ENCODE measurements around the gene MAFF.

MAFF gene

GRCh38 chr22:38187413-38188212 is 14.2 kb upstream of the MAFF start:
- Mint-ChIP-seq H3K4me1 (ENCODE audit: low read depth) (peaks cover 4% of the 10 kb centered on the region), H3K27me3 (no peaks in the 10 kb centered on the region), H3K27ac (peak overlapping the region; percentile 28), H3K4me3 (no peak overlapping the region), H3K9me3 (no peaks in the 10 kb centered on the region), H3K36me3 (ENCODE audit: low read depth) (no peaks in the 10 kb centered on the region)

- no peaks in the 10 kb centered on the region for H3K9me3 Mint-ChIP-seq
- H3K27me3 Mint-ChIP-seq: no peaks in the 10 kb centered on the region
- H3K36me3 Mint-ChIP-seq (ENCODE audit: low read depth): no peaks in the 10 kb centered on the region
- H3K27ac Mint-ChIP-seq: no peak overlapping the region
- H3K4me1 Mint-ChIP-seq (ENCODE audit: low read depth): peaks cover 6% of the 10 kb centered on the region
- no peak overlapping the region for H3K4me3 Mint-ChIP-seq
Measured at GRCh38 chr22:38189104-38189503, 12.7 kb upstream of the MAFF start.

DNA sequence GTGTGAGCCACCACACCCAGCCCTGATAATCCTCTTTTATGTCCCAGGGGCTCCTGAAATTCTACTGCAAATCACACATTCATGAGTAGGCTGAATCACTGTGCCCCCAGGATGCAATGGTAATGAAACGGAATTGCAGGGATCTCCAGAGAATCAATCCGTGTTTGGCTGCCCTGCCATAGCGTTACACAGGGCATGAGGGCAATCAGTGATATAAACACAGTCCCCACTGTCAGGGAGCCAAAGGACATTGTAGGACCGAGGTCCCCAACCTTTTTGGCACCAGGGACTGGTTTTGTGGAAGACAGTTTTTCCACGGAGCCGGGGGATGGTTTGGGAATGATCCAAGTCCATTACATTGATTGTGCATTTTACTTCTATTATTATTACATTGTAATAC is 11.2 kb upstream of the MAFF start:
- Mint-ChIP-seq H3K27ac (no peak overlapping the region), H3K4me3 (no peak overlapping the region), H3K9me3 (no peaks in the 10 kb centered on the region), H3K4me1 (ENCODE audit: low read depth) (peaks cover 15% of the 10 kb centered on the region), H3K36me3 (ENCODE audit: low read depth) (no peaks in the 10 kb centered on the region), H3K27me3 (no peaks in the 10 kb centered on the region)

GRCh38 chr22:38191055-38191454 is 10.7 kb upstream of the MAFF start:
- Mint-ChIP-seq H3K36me3 (ENCODE audit: low read depth) (no peaks in the 10 kb centered on the region), H3K4me1 (ENCODE audit: low read depth) (peaks cover 15% of the 10 kb centered on the region), H3K9me3 (no peaks in the 10 kb centered on the region), H3K27me3 (no peaks in the 10 kb centered on the region), H3K27ac (no peak overlapping the region), H3K4me3 (no peak overlapping the region)

DNA sequence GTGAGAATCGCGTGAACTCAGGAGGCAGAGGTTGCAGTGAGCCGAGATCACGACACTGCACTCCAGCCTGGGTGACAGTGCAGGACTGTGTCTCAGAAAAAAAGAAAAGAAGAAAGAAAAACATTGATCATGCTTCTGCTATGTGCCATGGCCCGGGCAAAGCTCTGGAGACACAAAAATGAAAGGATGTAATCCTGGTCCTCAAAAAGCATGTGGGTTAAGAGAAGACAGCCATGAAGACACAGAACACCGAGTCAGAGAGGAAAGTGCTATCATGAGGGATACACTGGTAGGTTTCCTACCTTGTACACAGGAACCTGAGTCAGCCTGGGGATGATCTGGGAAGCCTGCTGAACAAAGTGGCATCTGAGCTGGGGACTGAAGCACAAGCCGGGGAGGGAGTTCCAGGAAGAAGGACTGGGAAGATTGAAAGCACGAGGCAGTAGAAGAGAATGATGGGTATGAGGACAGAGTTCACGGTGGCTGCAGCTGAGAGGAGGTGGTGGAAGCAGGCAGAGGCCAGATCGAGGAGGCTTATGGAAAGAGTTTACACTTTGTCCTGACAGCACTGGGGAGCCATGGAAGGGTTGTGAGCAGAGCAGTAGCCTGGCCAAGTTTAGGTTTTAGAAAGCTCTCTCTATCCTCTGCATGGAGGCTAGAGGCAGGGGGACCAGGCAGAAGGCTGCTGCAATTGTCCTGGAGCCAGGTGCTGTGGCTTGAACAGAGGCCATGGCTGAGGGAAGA is 9.9 kb upstream of the MAFF start:
- Mint-ChIP-seq H3K27ac (peak overlapping the region; percentile 2), H3K36me3 (ENCODE audit: low read depth) (no peaks in the 10 kb centered on the region), H3K4me1 (ENCODE audit: low read depth) (peaks cover 15% of the 10 kb centered on the region), H3K9me3 (no peaks in the 10 kb centered on the region), H3K4me3 (no peak overlapping the region), H3K27me3 (no peaks in the 10 kb centered on the region)

GRCh38 chr22:38192475-38192863 is 9.3 kb upstream of the MAFF start:
- Mint-ChIP-seq H3K9me3 (no peaks in the 10 kb centered on the region), H3K4me1 (ENCODE audit: low read depth) (peaks cover 15% of the 10 kb centered on the region), H3K4me3 (no peak overlapping the region), H3K27me3 (no peaks in the 10 kb centered on the region), H3K27ac (no peak overlapping the region), H3K36me3 (ENCODE audit: low read depth) (no peaks in the 10 kb centered on the region)

DNA sequence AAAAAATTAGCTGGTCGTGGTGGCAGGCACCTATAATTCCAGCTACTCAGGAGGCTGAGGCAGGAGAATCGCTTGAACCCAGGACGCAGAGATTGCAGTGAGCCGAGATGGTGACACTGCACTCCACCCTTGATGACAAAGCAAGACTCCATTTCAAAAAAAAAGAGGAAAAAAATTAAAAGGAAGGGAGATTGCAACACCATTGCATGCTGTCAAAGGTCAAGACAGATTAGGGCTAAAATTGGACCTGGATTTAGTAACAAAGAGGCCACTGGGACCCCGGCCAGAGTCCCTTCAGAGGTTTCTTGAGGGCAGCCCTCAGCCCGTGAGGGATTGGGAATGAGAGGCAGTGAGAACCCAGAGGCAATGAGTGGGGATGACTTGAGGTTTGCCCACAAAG is 8.2 kb upstream of the MAFF start:
- Mint-ChIP-seq H3K27me3 (no peaks in the 10 kb centered on the region), H3K27ac (no peak overlapping the region), H3K4me3 (no peak overlapping the region), H3K4me1 (ENCODE audit: low read depth) (peaks cover 16% of the 10 kb centered on the region), H3K9me3 (no peaks in the 10 kb centered on the region), H3K36me3 (ENCODE audit: low read depth) (no peaks in the 10 kb centered on the region)

GRCh38 chr22:38196791-38197419 is 4.9 kb upstream of the MAFF start:
- Mint-ChIP-seq H3K4me1 (ENCODE audit: low read depth) (peaks cover 38% of the 10 kb centered on the region), H3K36me3 (ENCODE audit: low read depth) (no peaks in the 10 kb centered on the region), H3K27me3 (no peaks in the 10 kb centered on the region), H3K4me3 (no peak overlapping the region), H3K27ac (no peak overlapping the region), H3K9me3 (no peaks in the 10 kb centered on the region)

DNA sequence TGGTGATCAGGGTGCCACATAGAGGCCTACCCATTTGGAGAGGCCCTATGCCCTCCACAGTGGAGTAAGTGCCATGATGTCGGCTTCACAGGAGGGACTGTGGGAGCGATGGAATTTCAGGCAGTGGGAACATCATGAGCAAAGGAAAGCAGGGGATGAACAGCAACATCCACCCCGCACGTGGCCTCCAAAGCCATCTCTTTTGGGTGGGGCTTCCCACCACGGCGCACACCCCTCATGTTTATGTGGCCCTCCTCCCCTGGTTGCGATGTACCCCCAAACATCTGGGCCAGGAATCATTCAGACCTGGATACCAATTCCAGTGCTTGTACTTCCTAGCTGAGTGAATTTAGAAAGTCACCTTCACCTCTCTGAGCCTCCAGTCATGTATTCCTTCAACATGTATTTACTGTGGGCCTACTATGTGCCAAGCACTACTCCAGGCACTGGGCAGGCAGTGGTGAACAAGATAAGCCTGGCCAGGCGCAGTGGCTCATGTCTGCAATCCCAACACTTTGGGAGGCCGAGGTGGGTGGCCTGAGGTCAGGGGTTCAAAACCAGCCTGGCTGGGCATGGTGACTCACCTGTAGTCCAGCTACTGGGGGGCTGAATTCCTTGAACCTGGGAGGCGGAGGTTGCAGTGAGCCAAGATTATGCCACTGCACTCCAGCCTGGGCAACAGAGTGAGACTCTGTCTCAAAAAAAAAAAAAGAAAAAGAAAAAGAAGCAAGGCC is 1.8 kb upstream of the MAFF start:
- no peaks in the 10 kb centered on the region for H3K9me3 Mint-ChIP-seq
- no peaks in the 10 kb centered on the region for H3K36me3 Mint-ChIP-seq (ENCODE audit: low read depth)
- H3K4me3 Mint-ChIP-seq: no peak overlapping the region
- no peak overlapping the region for H3K27ac Mint-ChIP-seq
- H3K27me3 Mint-ChIP-seq: no peaks in the 10 kb centered on the region
- peaks cover 45% of the 10 kb centered on the region for H3K4me1 Mint-ChIP-seq (ENCODE audit: low read depth)

GRCh38 chr22:38201371-38201710 is 453 bp upstream of the MAFF start:
- peak overlapping the region; percentile 72 for H3K4me3 Mint-ChIP-seq

DNA sequence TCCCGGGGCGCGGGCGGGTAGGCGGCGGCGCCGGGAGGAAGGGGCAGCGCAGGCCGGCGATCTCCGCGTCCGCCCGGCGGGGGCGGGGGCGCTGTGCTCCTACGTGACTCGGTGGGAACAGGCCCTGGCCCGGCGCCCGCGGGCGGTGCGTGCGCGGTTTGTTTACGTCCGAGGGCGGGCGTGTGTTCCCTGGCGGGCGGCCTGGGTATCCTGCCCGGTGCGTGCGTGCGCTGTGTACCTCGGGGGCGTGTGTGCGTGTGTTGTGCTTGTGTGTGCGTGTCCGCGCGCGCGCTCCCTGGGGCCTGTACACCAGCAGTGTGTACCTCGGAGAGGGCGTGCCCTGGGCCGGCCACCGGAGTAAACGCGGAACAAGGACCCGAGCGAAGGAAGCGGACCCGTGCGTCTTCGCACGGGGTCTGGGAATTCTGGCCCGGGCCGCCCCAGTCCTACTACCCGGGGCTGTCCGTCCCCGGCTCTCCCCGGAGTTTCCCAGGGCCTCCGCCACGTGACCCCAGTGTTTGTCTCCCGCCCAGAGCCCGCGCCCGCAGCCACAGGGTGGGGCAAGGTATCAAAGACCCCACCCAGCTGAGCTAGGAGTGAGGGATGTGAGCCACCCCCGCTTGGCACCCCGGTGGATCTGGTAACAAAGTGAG is 769 bp downstream of the MAFF start:
- peak overlapping the region; percentile 77 for H3K27ac Mint-ChIP-seq
- no peaks in the 10 kb centered on the region for H3K27me3 Mint-ChIP-seq
- H3K4me1 Mint-ChIP-seq (ENCODE audit: low read depth): peaks cover 46% of the 10 kb centered on the region
- peak overlapping the region; percentile 86 for H3K4me3 Mint-ChIP-seq
- H3K9me3 Mint-ChIP-seq: no peaks in the 10 kb centered on the region
- no peaks in the 10 kb centered on the region for H3K36me3 Mint-ChIP-seq (ENCODE audit: low read depth)

More at GRCh38 chr22:38201371-38201710, 453 bp upstream of the MAFF start:
- no peaks in the 10 kb centered on the region for H3K9me3 Mint-ChIP-seq
- no peaks in the 10 kb centered on the region for H3K36me3 Mint-ChIP-seq (ENCODE audit: low read depth)
- H3K27me3 Mint-ChIP-seq: no peaks in the 10 kb centered on the region
- H3K4me1 Mint-ChIP-seq (ENCODE audit: low read depth): peaks cover 46% of the 10 kb centered on the region
- H3K27ac Mint-ChIP-seq: peak overlapping the region; percentile 83

DNA sequence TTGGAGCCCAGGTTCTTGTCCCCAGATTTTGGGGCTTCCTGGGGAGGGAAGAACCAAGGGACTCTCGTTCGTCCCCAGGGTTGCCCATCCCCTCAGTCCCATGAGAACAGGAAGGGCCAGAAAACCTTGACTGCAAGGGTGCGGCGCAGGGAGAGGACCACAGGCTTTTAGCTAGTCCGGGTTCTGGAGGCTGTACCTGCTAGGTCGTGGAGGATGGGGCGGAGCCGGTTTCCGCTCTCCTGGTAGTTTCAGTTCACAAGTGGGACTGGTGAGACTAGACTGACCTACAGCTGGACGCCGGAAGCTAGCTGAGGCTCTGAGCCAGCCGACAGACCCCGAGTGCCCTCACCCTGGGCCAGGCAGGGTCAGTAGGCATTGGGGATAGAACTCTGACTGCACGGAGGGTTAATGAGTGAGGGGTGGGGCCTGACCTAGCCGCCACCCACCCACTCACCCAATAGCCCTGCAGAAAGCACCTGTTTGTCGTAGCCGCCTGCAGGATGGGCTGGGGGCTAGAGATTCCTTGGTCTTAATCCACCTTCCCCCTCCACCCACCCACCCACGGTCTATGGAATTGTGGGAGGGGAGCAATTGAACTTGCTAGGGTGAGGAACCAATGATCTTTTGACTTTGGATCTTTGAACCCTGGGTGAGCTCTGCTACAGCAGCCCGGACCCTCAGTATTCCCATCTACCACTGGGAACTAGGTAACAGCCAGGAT is 1.5 kb downstream of the MAFF start:
- H3K27me3 Mint-ChIP-seq: no peaks in the 10 kb centered on the region
- H3K4me1 Mint-ChIP-seq (ENCODE audit: low read depth): peaks cover 48% of the 10 kb centered on the region
- no peaks in the 10 kb centered on the region for H3K9me3 Mint-ChIP-seq
- no peaks in the 10 kb centered on the region for H3K36me3 Mint-ChIP-seq (ENCODE audit: low read depth)
- H3K4me3 Mint-ChIP-seq: peak overlapping the region; percentile 86
- H3K27ac Mint-ChIP-seq: peak overlapping the region; percentile 77

DNA sequence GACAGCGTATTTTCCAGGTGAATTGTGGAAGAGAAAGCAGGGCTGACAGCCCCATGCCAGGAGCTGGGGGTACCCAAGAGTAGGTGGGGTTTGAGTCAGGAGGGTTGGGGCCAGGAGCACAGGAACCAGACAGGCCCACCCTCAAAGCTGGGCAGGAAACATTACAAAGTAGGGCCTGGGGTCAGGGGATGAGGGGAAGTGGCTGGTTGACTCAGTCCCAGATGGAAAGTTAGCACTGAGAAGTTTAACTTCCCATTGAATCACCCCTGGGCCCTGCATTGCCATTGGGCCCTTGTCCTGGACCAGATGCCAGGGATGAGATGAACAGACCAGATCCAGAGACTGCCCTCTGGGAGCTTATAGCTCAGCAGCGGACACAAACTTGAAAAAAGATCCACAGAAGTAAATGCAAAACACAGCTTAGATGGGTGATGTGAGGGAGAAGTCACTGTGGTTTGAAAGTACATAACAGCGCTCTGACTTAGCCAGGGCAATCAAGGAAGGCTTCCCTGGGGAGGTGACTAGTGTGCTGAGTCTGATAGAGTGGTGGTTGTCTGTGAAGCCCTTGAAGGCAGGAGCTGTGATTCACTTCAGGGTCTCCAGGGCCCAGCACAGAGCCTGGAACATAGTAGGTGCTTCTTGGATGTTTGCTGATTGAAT is 2.2 kb downstream of the MAFF start:
- H3K4me1 Mint-ChIP-seq (ENCODE audit: low read depth): peaks cover 49% of the 10 kb centered on the region
- H3K27me3 Mint-ChIP-seq: no peaks in the 10 kb centered on the region

More for the DNA sequence above, 2.2 kb downstream of the MAFF start:
- peak overlapping the region; percentile 57 for H3K27ac Mint-ChIP-seq
- peak overlapping the region; percentile 86 for H3K4me3 Mint-ChIP-seq
- no peaks in the 10 kb centered on the region for H3K9me3 Mint-ChIP-seq
- H3K36me3 Mint-ChIP-seq (ENCODE audit: low read depth): no peaks in the 10 kb centered on the region

Data from stimulated activated naive CD8-positive, alpha-beta T cell treated with anti-CD3 and anti-CD28 coated beads, Interleukin-15, Interleukin-2, amounts not matched to agents 100 ng/mL and 50 ng/mL, for 24 hours (primary cell).